ENCODE measurements around the gene MTLN.
"Not testable (repeated sequence)": the region's sequence is repeated elsewhere in the genome, so short reads cannot be mapped to it uniquely, and the experiment has no call there.

Gene MTLN

GRCh38 chr2:110198016-110198415 lies 14.3 kb downstream of the MTLN start:
- no peak for DNase-seq

GRCh38 chr2:110197452-110197851 lies 14.9 kb downstream of the MTLN start:
- DNase-seq, result no peak

DNA sequence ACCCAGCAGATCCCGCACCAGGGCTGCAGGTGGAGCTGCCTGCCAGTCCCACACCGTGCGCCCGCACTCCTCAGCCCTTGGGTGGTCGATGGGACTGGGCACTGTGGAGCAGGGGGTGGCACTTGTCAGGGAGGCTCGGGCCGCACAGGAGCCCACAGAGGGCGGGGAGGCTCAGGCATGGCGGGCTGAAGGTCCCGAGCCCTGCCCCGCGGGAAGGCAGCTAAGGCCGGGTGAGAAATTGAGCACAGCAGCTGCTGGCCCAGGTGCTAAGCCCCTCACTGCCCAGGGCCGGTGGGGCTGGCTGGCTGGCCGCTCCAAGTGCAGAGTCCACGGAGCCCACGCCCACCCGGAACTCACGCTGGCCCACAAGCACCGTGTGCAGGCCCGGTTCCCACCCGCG lies 22.2 kb downstream of the MTLN start:
- not testable (repeated sequence) for DNase-seq

GRCh38 chr2:110182449-110182848 lies 29.9 kb downstream of the MTLN start:
- no peak for DNase-seq

DNA sequence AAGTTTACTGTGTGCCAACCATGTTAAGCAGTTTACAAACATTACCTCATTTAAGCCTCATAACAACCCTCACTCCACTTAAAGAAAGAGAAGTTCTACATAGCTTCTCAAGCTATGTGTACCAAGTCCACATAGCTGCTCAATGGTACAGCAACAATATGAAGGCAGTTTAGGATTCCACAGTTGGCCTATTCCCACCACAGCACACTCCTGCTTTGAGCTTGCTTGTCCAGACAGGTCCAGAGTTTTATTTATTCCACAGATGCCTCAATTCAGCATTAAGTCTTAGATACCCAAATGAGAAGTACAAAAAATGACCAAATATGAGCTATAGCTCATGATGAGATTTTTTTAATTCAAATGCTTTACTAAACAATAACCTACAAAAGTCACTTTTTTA lies 32.3 kb downstream of the MTLN start:
- no peak for DNase-seq

DNA sequence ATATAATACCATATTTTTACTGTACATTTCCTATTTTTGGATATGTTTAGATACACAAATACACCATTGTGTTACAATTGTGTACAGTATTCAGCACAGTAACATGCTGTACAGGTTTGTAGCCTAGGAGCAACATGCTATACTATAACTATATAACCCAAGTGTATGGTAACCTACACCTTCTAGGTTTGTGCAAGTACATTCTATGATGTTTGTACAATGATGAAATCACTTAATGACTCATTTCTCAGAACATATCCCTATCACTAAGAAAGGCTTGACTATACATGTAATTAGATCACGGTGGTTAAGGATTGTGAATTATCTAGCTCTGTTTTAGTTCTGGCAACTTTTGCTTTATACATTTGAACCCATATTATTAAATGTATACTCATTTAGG lies 38.8 kb downstream of the MTLN start:
- DNase-seq, result no peak

DNA sequence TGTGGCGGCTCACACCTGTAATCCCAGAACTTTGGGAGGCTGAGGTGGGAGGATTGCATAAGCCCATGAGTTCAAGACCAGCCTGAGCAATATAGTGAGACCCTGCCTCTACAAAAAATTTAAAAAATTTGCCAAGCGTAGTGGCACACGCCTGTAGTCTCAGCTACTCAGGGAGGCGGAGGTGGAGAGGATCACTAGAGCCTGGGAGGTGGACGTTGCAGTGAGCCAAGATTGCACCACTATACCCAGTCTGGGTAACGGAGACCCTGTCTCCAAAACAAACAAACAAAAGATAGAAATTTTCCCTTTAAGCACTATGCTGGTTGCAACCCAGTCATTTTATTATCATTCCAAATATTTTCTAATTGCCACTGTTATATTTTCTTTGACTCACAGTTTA lies 39.8 kb downstream of the MTLN start:
- DNase-seq, result no peak

- DNase-seq, result no peak
Measured at GRCh38 chr2:110170102-110170501, 42.2 kb downstream of the MTLN start.

DNA sequence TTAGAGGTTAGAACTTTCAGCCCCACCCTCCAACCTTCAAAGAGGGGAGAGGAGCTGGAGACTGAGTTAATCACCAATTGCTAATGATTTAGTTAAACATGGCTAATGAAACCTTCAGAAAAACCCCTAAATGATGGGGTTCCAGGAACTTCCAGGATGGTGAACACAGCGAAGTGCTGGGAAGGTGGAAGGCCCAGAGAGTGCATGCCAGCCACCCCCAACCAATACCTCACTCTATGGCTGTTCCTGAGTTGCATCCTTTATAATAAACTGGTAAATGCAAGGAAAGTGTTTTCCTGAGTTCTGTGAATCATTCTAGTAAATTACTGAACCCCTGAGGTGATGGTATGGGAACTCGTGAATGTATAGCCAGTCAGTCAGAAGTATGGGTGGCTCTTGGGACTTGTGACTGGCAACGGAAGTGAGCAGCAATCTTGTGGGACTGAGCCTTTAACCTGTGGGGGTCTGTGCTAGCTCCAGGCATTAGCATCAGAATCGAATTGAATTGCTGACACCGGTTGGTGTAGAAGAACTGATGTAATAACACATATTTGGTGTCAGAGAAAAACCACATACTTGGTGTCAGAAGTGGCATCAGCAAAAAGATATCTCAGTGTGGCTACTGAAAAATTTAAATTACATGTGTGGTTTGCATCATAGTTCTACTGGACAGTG lies 44.9 kb downstream of the MTLN start:
- DNase-seq, result no peak

GRCh38 chr2:110166266-110166665 lies 46.1 kb downstream of the MTLN start:
- no peak for DNase-seq

All from NCI-H526 treated with DMSO at 0.1 percent for 48 hours (cell line).